Heart left ventricle (tissue), 16 donors: Measurements from ENCODE around the gene MAPK10. TPM values are rescaled to one million over a fixed set of nuclear protein-coding genes. Genes with fewer than 3 reads are reported as not detected.

Experiments
- ATAC-seq, 4 donors: fragments of 200-7000 bp; cut with Tn5 transposase; one replicate each; pipeline ENCODE4 v1.9.1; 2020 to 2022; ENCODE audit warnings: moderate library complexity in 4 of 4, mild to moderate bottlenecking in 3 of 4, moderate number of reproducible peaks in 1 of 4
- DNase-seq, 5 donors: peaks; one replicate each; pipeline ENCODE4 v3.0.0-alpha.2; 2020
- H3K27ac ChIP-seq, 12 donors: fragments of 200-600 bp; sonication (generic) in 4 of 12; one replicate each; pipeline versions ENCODE4 v1.5.0 to v1.8.0; 2016 to 2022; ENCODE audit warnings: mild to moderate bottlenecking in 2 of 12
- H3K27me3 ChIP-seq, 9 donors: fragments of 200-600 bp; sonication (generic) in 2 of 9; one replicate each; pipeline versions ENCODE4 v1.5.1 to v1.8.0; 2016 to 2022; ENCODE audit warnings: mild to moderate bottlenecking in 3 of 9
- H3K36me3 ChIP-seq, 9 donors: fragments of 200-600 bp; sonication (generic) in 2 of 9; one replicate each; pipeline versions ENCODE4 v1.5.0 to v1.8.0; 2018 to 2022; ENCODE audit warnings: mild to moderate bottlenecking in 2 of 9
- H3K4me1 ChIP-seq, 12 donors: fragments of 200-600 bp; sonication (generic) in 4 of 12; one replicate each; pipeline versions ENCODE4 v1.5.0 to v1.8.0; 2016 to 2022; ENCODE audit warnings: mild to moderate bottlenecking in 3 of 12
- H3K4me3 ChIP-seq, 12 donors: fragments of 200-600 bp; sonication (generic) in 4 of 12; one replicate each; pipeline versions ENCODE4 v1.5.0 to v1.8.0; 2017 to 2022; ENCODE audit warnings: mild to moderate bottlenecking in 9 of 12, moderate library complexity in 4 of 12
- H3K9me3 ChIP-seq, 12 donors: fragments of 200-600 bp; sonication (generic) in 4 of 12; one replicate each; pipeline versions ENCODE4 v1.5.0 to v1.8.0; 2016 to 2022; ENCODE audit warnings: mild to moderate bottlenecking in 1 of 12
- POLR2A ChIP-seq, 2 donors: fragments of 450-650 bp; IDR thresholded peaks; one replicate each; pipeline ENCODE4 v1.6.1; 2017; ENCODE audit warnings: antibody characterized with exemption in 2 of 2, mild to moderate bottlenecking in 2 of 2, moderate library complexity in 2 of 2
- WGBS, 4 donors: extraction: QIAGEN DNeasy Blood & Tissue Kit in 2 of 4; methylation state at CpG; one replicate each; pipeline versions ENCODE4 v1.1.5 to v1.1.7; 2013 to 2018; 5-methylcytosine and 5-hydroxymethylcytosine counted together
- intact Hi-C, 10 donors: fragments of 100-400 bp; cut with DNase I; formaldehyde crosslinking; loops; one replicate each; pipeline versions ENCODE4 v1.11.1 to v1.14.2; 2022
- polyA plus RNA-seq, 2 donors: library from polyadenylated mRNA; stranded (reverse); fragments of 200-250 nt; gene quantifications; one replicate each; pipeline ENCODE4 v1.2.3, GENCODE V29; 2013
- total RNA-seq, 9 donors: library from RNA; depleted of rRNA in 2 of 9; stranded (reverse); fragments of >200 nt in 2 of 9; fragmentation: NEBNext Ultra II Directional in 3 of 9; extraction: Animal tissue kit (Norgen Biotek cat#: 25700) in 3 of 9; gene quantifications; one replicate each; pipeline versions ENCODE4 v1.1.0 to v1.2.4, GENCODE V29; 2016 to 2023
- TF ChIP-seq, protein P1 (sequence below), 12 donors: fragments of 200-600 bp; sonication (generic) in 4 of 12; IDR thresholded peaks; one replicate each; pipeline versions ENCODE4 v1.5.0 to v1.8.0; 2018 to 2022; ENCODE audit warnings: antibody characterized with exemption in 12 of 12, mild to moderate bottlenecking in 5 of 12
- donor health status: ischemic (EF 13 %, LVEDD 7.1; RV severe dilation, severe dysfunction).
- donor health status: healthy with polysubstance abuse.
- donor health status: DM: no; HTN: yes; CAD: no.
- donor health status: DM: no; HTN: no; CAD: no.
- donor health status: ischemic (EF 25% LVEDD 6.9; RV normal size, moderate dysfunction).
- donor health status: ischemic (EF 25% LVEDD 5.7; RV mildly dilated, moderate dysfunction).
- donor health status: healthy.
- donor health status: DM: yes; HTN: yes; CAD: no.
- donor health status: ischemic (EF 35%, LVEDD 5.7; RV mildly dilated, moderate dysfunction).
- donor health status: nonischemic (EF 11% LVEDD 7.7; RV severe dilation, severe dysfunction).
- donor health status: DM: yes; HTN: yes; CAD: no.
- donor health status: PGD.
- donor health status: ischemic (EF 29% LVEDD 5.4; RV normal size, mild dysfunction).
- donor health status: nonischemic (EF 23%, LVEDD 6.1; RV moderate dilation, normal function).

The MAPK10 gene
- total and polyA plus RNA-seq, 11 donors, result 0.87 to 14.1 (median 2.7) TPM

DNA sequence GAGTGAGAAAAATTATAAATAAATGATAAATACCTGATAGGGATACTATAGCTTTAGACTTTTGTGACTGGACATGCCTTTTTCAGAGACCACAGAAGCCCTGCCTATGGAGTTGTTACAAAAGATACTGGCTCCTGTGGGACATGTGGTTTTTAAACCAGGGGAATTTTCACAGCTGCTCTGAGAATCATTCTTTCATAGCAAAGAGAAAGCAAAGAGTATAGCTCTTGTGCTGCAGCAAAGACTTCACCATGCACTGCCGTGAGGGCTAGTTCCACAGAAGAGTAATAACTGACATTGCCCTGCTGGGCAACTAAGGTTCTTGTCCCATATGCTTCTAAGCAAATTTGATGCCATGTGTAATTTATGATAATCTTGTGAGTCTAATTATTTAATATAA is 98.2 kb downstream of the MAPK10 start:
- DNase-seq (no peak), ATAC-seq (no peak)
- 64 to 75% (median 73%) methylated on average over 1 of the region's 1 CpG for WGBS, 4 donors
- Histone ChIP-seq H3K4me3 (no peak overlapping the region), H3K27me3 (no peaks in the 10 kb centered on the region), H3K36me3 (no peaks in the 10 kb centered on the region), H3K4me1 (no peaks in the 10 kb centered on the region), H3K9me3 (no peaks in the 10 kb centered on the region), H3K27ac (no peak overlapping the region)
- intact Hi-C loops, result no loop called here
- TF ChIP-seq, protein P1, sequence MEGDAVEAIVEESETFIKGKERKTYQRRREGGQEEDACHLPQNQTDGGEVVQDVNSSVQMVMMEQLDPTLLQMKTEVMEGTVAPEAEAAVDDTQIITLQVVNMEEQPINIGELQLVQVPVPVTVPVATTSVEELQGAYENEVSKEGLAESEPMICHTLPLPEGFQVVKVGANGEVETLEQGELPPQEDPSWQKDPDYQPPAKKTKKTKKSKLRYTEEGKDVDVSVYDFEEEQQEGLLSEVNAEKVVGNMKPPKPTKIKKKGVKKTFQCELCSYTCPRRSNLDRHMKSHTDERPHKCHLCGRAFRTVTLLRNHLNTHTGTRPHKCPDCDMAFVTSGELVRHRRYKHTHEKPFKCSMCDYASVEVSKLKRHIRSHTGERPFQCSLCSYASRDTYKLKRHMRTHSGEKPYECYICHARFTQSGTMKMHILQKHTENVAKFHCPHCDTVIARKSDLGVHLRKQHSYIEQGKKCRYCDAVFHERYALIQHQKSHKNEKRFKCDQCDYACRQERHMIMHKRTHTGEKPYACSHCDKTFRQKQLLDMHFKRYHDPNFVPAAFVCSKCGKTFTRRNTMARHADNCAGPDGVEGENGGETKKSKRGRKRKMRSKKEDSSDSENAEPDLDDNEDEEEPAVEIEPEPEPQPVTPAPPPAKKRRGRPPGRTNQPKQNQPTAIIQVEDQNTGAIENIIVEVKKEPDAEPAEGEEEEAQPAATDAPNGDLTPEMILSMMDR (IDR thresholded peaks at IDR 0.05), result no peak
- no peak for TF ChIP-seq POLR2A (IDR thresholded peaks at IDR 0.05)

DNA sequence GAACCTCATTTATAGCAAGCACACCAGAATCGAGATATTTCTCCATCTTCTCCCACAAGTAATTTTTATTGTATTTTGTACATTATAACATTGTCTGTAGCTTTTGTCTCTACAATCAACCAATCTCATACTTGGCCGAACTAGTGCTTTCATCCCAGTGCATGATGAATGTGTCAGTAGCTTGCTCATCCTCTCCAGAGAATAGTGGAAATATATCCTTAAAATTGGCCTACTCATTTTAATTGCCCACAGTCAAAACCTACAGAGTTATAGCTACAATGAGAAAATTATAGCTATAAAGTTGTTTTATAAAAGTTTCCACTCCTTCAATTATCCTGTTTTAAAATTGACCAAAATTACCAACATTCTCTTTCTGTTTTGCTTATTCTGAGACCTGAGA is 103.8 kb downstream of the MAPK10 start:
- intact Hi-C loops, result no loop called here
- DNase-seq, result no peak
- H3K36me3 ChIP-seq, result no peaks in the 10 kb centered on the region
- H3K4me3 ChIP-seq, result no peak overlapping the region
- no peaks in the 10 kb centered on the region for H3K9me3 ChIP-seq
- H3K27ac ChIP-seq, result no peak overlapping the region
- TF ChIP-seq, protein P1 (IDR thresholded peaks at IDR 0.05), result no peak
- TF ChIP-seq POLR2A (IDR thresholded peaks at IDR 0.05), result no peak
- ATAC-seq, result no peak
- WGBS, 4 donors, result 78 to 81% (median 78%) methylated on average over 2 of the region's 2 CpGs
- H3K27me3 ChIP-seq, result no peaks in the 10 kb centered on the region
- H3K4me1 ChIP-seq, result no peaks in the 10 kb centered on the region

DNA sequence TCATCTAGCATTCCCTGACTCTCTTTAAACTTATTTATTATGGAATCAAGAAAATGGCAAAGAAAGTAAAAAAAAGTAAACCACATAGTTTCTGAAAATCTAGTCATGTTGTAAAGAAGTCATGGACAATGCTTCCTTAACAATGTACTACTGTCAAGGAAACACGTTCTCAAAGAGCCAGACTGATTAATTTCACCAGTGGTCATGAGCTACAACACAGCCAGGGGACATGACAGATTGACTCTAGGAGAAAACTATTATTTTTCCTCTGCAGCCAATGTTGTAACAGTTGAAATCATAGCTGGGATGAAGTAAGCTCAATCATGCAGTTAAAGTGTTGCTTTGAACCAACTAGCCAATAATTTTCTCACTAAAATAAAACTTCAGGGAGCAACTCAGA is 109.2 kb downstream of the MAPK10 start:
- intact Hi-C loops, result no loop called here
- H3K27me3 ChIP-seq, result no peaks in the 10 kb centered on the region
- WGBS, 4 donors, result 46 to 63% (median 58%) methylated on average over 1 of the region's 1 CpG

DNA sequence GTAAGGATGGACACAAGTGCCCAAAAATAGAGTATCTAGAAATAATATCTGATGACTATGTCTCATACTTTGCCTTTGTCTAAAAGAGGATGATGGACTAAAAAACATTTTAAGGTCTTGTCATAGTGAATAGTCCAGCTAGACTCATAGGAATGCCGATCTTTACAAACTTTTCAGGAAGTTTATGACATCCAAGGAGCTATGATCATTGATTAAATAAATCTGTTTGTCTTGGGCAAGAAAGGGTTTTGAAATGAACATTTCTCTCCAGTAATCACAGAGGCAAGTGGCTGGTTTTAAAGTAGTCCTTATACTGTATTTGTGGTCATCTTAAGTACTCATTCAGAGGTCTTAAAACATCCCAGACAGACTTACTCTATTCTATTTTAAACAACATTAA is 109.8 kb downstream of the MAPK10 start:
- no peak overlapping the region for H3K27ac ChIP-seq
- H3K4me1 ChIP-seq, result no peaks in the 10 kb centered on the region
- intact Hi-C loops, result no loop called here
- 53 to 82% (median 78%) methylated on average over 1 of the region's 1 CpG for WGBS, 4 donors
- H3K36me3 ChIP-seq, result no peaks in the 10 kb centered on the region
- H3K4me3 ChIP-seq, result no peak overlapping the region
- no peaks in the 10 kb centered on the region for H3K27me3 ChIP-seq
- no peaks in the 10 kb centered on the region for H3K9me3 ChIP-seq
- TF ChIP-seq, protein P1 (IDR thresholded peaks at IDR 0.05), result no peak
- TF ChIP-seq POLR2A (IDR thresholded peaks at IDR 0.05), result no peak
- no peak for ATAC-seq
- no peak for DNase-seq

More for the DNA sequence above, 109.2 kb downstream of the MAPK10 start:
- no peaks in the 10 kb centered on the region for H3K9me3 ChIP-seq
- ATAC-seq, result no peak
- TF ChIP-seq, protein P1 (IDR thresholded peaks at IDR 0.05), result no peak
- no peak for TF ChIP-seq POLR2A (IDR thresholded peaks at IDR 0.05)
- H3K4me1 ChIP-seq, result no peaks in the 10 kb centered on the region
- no peaks in the 10 kb centered on the region for H3K36me3 ChIP-seq
- DNase-seq, result no peak
- H3K4me3 ChIP-seq, result no peak overlapping the region
- H3K27ac ChIP-seq, result no peak overlapping the region
